IMR-90 (cell line): Measurements from ENCODE around the gene IQGAP2. TPM values are rescaled to one million over a fixed set of nuclear protein-coding genes. Genes with fewer than 3 reads are reported as not detected.

Experiments used
- ATAC-seq: fragments of 200-7000 bp; cut with Tn5 transposase; 2 replicates; pipeline ENCODE4 v1.9.1; 2020; ENCODE audit warnings: low read depth, mild to moderate bottlenecking, moderate library complexity
- BruUV-seq: library from RNA; stranded (reverse); fragments of 400-500 nt; replicated peaks from 2 replicates; lab custom pipeline; 2021; lab: Mats Ljungman, UMichigan
- CTCF ChIA-PET: fragments of 300-600 bp; formaldehyde crosslinking; extraction: SDS; loops from one replicate; lab custom pipeline; 2021; ENCODE audit warnings: antibody characterized with exemption; lab: Yijun Ruan, JAX
- POLR2A ChIA-PET: fragments of 300-600 bp; sonication (Branson Sonifier 250); formaldehyde crosslinking; loops from one replicate; lab custom pipeline; 2022; ENCODE audit warnings: antibody characterized with exemption; ENCODE audit not compliant: unreplicated experiment; lab: Charles Lee
- DNase-seq: peaks from one replicate; pipeline ENCODE4 v3.0.0; 2013
- H2AFZ ChIP-seq: replicated peaks from 2 replicates; pipeline ENCODE3; 2013; ENCODE audit warnings: low read length, mild to moderate bottlenecking; ENCODE audit not compliant: poor library complexity
- H2AK5ac ChIP-seq: 2 replicates; pipeline ENCODE4 v1.6.1; 2013; ENCODE audit warnings: low read depth, low read length, inconsistent platforms
- H2AK9ac ChIP-seq: replicated peaks from 2 replicates; pipeline ENCODE3; 2013; ENCODE audit warnings: mild to moderate bottlenecking, low read depth, low read length, moderate library complexity; ENCODE audit not compliant: poor library complexity
- H2BK120ac ChIP-seq: 2 replicates; pipeline ENCODE4 v1.6.1; 2013; ENCODE audit warnings: low read depth, low read length, inconsistent platforms
- H2BK15ac ChIP-seq: 3 replicates; pipeline ENCODE4 v1.6.1; 2013; ENCODE audit warnings: low read depth, low read length, inconsistent platforms
- H2BK20ac ChIP-seq: 2 replicates; pipeline ENCODE4 v1.6.1; 2013; ENCODE audit warnings: low read depth, mild to moderate bottlenecking, inconsistent platforms, low read length, moderate library complexity
- H2BK5ac ChIP-seq: 2 replicates; pipeline ENCODE4 v1.6.1; 2013; ENCODE audit warnings: mild to moderate bottlenecking, low read depth, low read length, inconsistent platforms; ENCODE audit not compliant: poor library complexity, severe bottlenecking
- H3K14ac ChIP-seq: replicated peaks from 2 replicates; pipeline ENCODE4 v1.6.1; 2013; ENCODE audit warnings: low read depth, low read length, inconsistent platforms
- H3K18ac ChIP-seq: 2 replicates; pipeline ENCODE4 v1.6.1; 2013; ENCODE audit warnings: low read depth, low read length, control low read depth
- H3K23ac ChIP-seq: 2 replicates; pipeline ENCODE4 v1.6.1; 2013; ENCODE audit warnings: low read depth, low read length, inconsistent platforms
- H3K27ac ChIP-seq: 2 replicates; pipeline ENCODE4 v1.5.1; 2013; ENCODE audit warnings: mild to moderate bottlenecking, control low read depth, low read length; ENCODE audit not compliant: insufficient read depth
- H3K27me3 ChIP-seq: 2 replicates; pipeline ENCODE4 v1.6.1; 2013; ENCODE audit warnings: low read length; ENCODE audit not compliant: control insufficient read depth, insufficient read depth
- H3K36me3 ChIP-seq: 2 replicates; pipeline ENCODE4 v1.6.1; 2013; ENCODE audit warnings: low read length, mixed read lengths; ENCODE audit not compliant: control insufficient read depth, insufficient read depth
- H3K4ac ChIP-seq: 2 replicates; pipeline ENCODE4 v1.6.1; 2013; ENCODE audit warnings: low read depth, low read length, inconsistent platforms
- H3K4me1 ChIP-seq: 2 replicates; pipeline ENCODE4 v1.6.1; 2013; ENCODE audit warnings: low read length, mixed read lengths; ENCODE audit not compliant: control insufficient read depth, insufficient read depth
- H3K4me2 ChIP-seq: 2 replicates; pipeline ENCODE4 v1.6.1; 2013; ENCODE audit warnings: low read depth, mild to moderate bottlenecking, control low read depth, low read length, moderate library complexity
- H3K4me3 ChIP-seq: 2 replicates; pipeline ENCODE4 v1.5.1; 2013; ENCODE audit warnings: low read depth, mild to moderate bottlenecking, control low read depth, low read length, moderate library complexity; ENCODE audit not compliant: insufficient read depth
- H3K56ac ChIP-seq: 2 replicates; pipeline ENCODE4 v1.6.1; 2013; ENCODE audit warnings: low read length, inconsistent platforms; ENCODE audit not compliant: insufficient read depth; ENCODE audit errors: extremely low read depth
- H3K79me1 ChIP-seq, 2 experiments: 2 replicates each; pipeline ENCODE4 v1.6.1; 2013; ENCODE audit warnings: low read length in 2 of 2, inconsistent platforms in 1 of 2, low read depth in 1 of 2
- H3K9ac ChIP-seq: 2 replicates; pipeline ENCODE4 v1.6.1; 2013; ENCODE audit warnings: low read depth, low read length, control low read depth
- H3K9me1 ChIP-seq: 2 replicates; pipeline ENCODE4 v1.6.1; 2013; ENCODE audit warnings: low read length, inconsistent platforms; ENCODE audit not compliant: insufficient read depth
- H3K9me3 ChIP-seq: 2 replicates; pipeline ENCODE4 v1.6.1; 2013; ENCODE audit warnings: low read length; ENCODE audit not compliant: control insufficient read depth, insufficient read depth
- H4K20me1 ChIP-seq: 2 replicates; pipeline ENCODE4 v1.6.1; 2013; ENCODE audit warnings: low read length, inconsistent platforms; ENCODE audit not compliant: insufficient read depth
- H4K5ac ChIP-seq: 2 replicates; pipeline ENCODE4 v1.6.1; 2013; ENCODE audit warnings: mild to moderate bottlenecking, low read depth, low read length, control low read depth
- H4K8ac ChIP-seq, 2 experiments: 2 replicates each; pipeline ENCODE4 v1.6.1; 2013; ENCODE audit warnings: low read depth in 2 of 2, low read length in 2 of 2, control low read depth in 1 of 2, inconsistent platforms in 1 of 2
- H4K91ac ChIP-seq: 2 replicates; pipeline ENCODE4 v1.6.1; 2013; ENCODE audit warnings: low read depth, low read length, inconsistent platforms; ENCODE audit not compliant: insufficient read depth
- CHD1 ChIP-seq: IDR thresholded peaks from 2 replicates; pipeline ENCODE4 v1.6.1; 2012; ENCODE audit warnings: low read depth, low read length, improper control_type of control experiment
- MAFK ChIP-seq: IDR thresholded peaks from 2 replicates; pipeline ENCODE4 v1.6.1; 2012; ENCODE audit warnings: low read depth, low read length, improper control_type of control experiment
- MXI1 ChIP-seq: IDR thresholded peaks from 2 replicates; pipeline ENCODE4 v1.6.1; 2012; ENCODE audit warnings: low read depth, mild to moderate bottlenecking, low read length, moderate library complexity, borderline replicate concordance
- NFE2L2 ChIP-seq: fragments of 150-350 bp; IDR thresholded peaks from 2 replicates; pipeline ENCODE4 v1.6.1; 2016; ENCODE audit warnings: low read depth, mild to moderate bottlenecking, low read length
- RCOR1 ChIP-seq: IDR thresholded peaks from 2 replicates; pipeline ENCODE4 v1.6.1; 2012; ENCODE audit warnings: mild to moderate bottlenecking, low read length, improper control_type of control experiment; ENCODE audit not compliant: insufficient replicate concordance
- RFX5 ChIP-seq: IDR thresholded peaks from 2 replicates; pipeline ENCODE4 v1.8.0; 2012; ENCODE audit warnings: low read depth, mild to moderate bottlenecking, low read length, moderate library complexity
- SMC3 ChIP-seq: fragments of 150-350 bp; IDR thresholded peaks from 2 replicates; pipeline ENCODE4 v1.6.1; 2016; ENCODE audit warnings: low read depth, mild to moderate bottlenecking, antibody characterized with exemption, low read length, moderate library complexity
- WGBS, 2 experiments: methylation state at CpG; one replicate each; pipeline versions ENCODE4 v1.1.5 to v1.1.7; 2013; ENCODE audit warnings: missing lambda C conversion rate in 2 of 2; ENCODE audit not compliant: insufficient read length in 1 of 2; ENCODE audit errors: extremely low coverage in 2 of 2; 5-methylcytosine and 5-hydroxymethylcytosine counted together
- dilution Hi-C: fragments of 300-500 bp; cut with HindIII; formaldehyde crosslinking; loops from one replicate; pipeline ENCODE4 v1.14.3; 2018; ENCODE audit warnings: low sequenced_read_pairs; ENCODE audit not compliant: unreplicated experiment
- in situ Hi-C: fragments of 300-500 bp; cut with MboI; formaldehyde crosslinking; loops from 3 replicates; pipeline ENCODE4 v1.14.3; 2019; ENCODE audit warnings: low sequenced_read_pairs, inconsistent platforms, mixed read lengths
- intact Hi-C: fragments of 100-400 bp; cut with micrococcal nuclease; formaldehyde crosslinking; loops from 2 replicates; pipeline ENCODE4 v1.10.0; 2022
- polyA plus RNA-seq, 3 experiments: library from polyadenylated mRNA; depleted of rRNA; stranded (reverse); fragments of >200 nt; gene quantifications; 2 replicates each; pipeline ENCODE4 v1.2.3, GENCODE V29; 2012; ENCODE audit warnings: low replicate concordance in 1 of 3
- total RNA-seq: library from RNA; depleted of rRNA; stranded (reverse); fragments of >200 nt; gene quantifications from 2 replicates; pipeline ENCODE4 v1.2.3, GENCODE V29; 2012
- TF ChIP-seq, protein P1 (sequence below): fragments of 150-350 bp; IDR thresholded peaks from 2 replicates; pipeline ENCODE4 v1.6.1; 2017; ENCODE audit warnings: mild to moderate bottlenecking, antibody characterized with exemption, low read length, low read depth
- TF ChIP-seq, protein P2 (sequence below): fragments of 150-350 bp; IDR thresholded peaks from 2 replicates; pipeline ENCODE4 v1.6.1; 2016; ENCODE audit warnings: low read depth, mild to moderate bottlenecking, low read length, moderate library complexity, borderline replicate concordance

Gene IQGAP2
- total and polyA plus RNA-seq, 2 of the 4 experiments (the other 2 are of a cell fraction), result 0.21 to 0.36 TPM

DNA sequence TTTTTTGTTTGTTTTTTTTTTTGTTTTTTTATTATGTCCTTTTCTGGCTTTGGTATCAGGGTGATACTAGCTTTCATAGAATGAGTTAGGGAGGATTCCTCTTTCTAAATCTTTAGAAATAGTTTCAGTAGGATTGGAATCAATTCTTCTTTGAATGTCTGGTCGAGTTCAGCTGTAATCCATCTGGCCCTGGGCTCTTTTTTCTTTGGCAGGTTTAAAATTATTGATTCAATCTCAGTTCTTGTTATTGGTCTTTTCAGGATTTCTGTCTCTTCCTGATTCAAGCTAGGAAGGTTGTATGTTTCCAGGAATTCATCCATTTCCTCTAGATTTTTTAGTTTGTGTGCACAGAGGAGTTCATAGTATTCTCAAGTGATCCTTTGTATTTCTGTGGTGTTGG, 34.9 kb downstream of the IQGAP2 start:
- intact Hi-C loops, result no loop called here
- ATAC-seq, result no peak

More for the DNA sequence above, 34.9 kb downstream of the IQGAP2 start:
- dilution Hi-C loops, result no loop called here
- Histone ChIP-seq H3K27ac (no peak overlapping the region), H3K4me1 (no peaks in the 10 kb centered on the region), H4K20me1 (no peaks in the 10 kb centered on the region), H2BK5ac (no peak overlapping the region), H2AFZ (no peak overlapping the region), H3K4me3 (no peak overlapping the region), H4K91ac (no peak overlapping the region), H3K4me2 (no peak overlapping the region), H3K9me3 (no peaks in the 10 kb centered on the region), H3K79me1 (no peaks in the 10 kb centered on the region), H3K14ac (no peak overlapping the region), H3K36me3 (no peaks in the 10 kb centered on the region), H3K56ac (no peak overlapping the region), H2BK15ac (no peak overlapping the region), H2BK20ac (no peak overlapping the region), H3K18ac (no peak overlapping the region), H2BK120ac (no peak overlapping the region), H3K4ac (no peak overlapping the region), H3K9ac (no peak overlapping the region), H4K5ac (no peak overlapping the region), H3K27me3 (no peaks in the 10 kb centered on the region), H4K8ac (no peak overlapping the region), H3K23ac (no peak overlapping the region), H3K9me1 (no peaks in the 10 kb centered on the region), H2AK9ac (no peak overlapping the region), H2AK5ac (no peak overlapping the region)
- no TSS peak for BruUV-seq
- DNase-seq, result no peak
- WGBS, 2 experiments, result no CpG with 5 or more reads among the region's 1 CpG
- TF ChIP-seq RCOR1 (no peak), CHD1 (no peak), SMC3 (no peak), MAFK (no peak), MXI1 (no peak), RFX5 (no peak), NFE2L2 (no peak)
- TF ChIP-seq, protein P1, sequence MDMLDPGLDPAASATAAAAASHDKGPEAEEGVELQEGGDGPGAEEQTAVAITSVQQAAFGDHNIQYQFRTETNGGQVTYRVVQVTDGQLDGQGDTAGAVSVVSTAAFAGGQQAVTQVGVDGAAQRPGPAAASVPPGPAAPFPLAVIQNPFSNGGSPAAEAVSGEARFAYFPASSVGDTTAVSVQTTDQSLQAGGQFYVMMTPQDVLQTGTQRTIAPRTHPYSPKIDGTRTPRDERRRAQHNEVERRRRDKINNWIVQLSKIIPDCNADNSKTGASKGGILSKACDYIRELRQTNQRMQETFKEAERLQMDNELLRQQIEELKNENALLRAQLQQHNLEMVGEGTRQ, result no peak
- TF ChIP-seq, protein P2, sequence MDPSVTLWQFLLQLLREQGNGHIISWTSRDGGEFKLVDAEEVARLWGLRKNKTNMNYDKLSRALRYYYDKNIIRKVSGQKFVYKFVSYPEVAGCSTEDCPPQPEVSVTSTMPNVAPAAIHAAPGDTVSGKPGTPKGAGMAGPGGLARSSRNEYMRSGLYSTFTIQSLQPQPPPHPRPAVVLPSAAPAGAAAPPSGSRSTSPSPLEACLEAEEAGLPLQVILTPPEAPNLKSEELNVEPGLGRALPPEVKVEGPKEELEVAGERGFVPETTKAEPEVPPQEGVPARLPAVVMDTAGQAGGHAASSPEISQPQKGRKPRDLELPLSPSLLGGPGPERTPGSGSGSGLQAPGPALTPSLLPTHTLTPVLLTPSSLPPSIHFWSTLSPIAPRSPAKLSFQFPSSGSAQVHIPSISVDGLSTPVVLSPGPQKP, result no peak
- POLR2A ChIA-PET, result no interaction called here
- in situ Hi-C loops, result no loop called here
- CTCF ChIA-PET, result no interaction called here
